Measurements from ENCODE around the gene LYRM9. TPM values are rescaled to one million over a fixed set of nuclear protein-coding genes. Genes with fewer than 3 reads are reported as not detected.

Gene LYRM9
- total and polyA plus RNA-seq, 9 of the 15 experiments (the other 6 are each of a cell fraction or from before 2014, with no cell fraction given) = 0.98 to 4.7 (median 1.8) TPM

DNA sequence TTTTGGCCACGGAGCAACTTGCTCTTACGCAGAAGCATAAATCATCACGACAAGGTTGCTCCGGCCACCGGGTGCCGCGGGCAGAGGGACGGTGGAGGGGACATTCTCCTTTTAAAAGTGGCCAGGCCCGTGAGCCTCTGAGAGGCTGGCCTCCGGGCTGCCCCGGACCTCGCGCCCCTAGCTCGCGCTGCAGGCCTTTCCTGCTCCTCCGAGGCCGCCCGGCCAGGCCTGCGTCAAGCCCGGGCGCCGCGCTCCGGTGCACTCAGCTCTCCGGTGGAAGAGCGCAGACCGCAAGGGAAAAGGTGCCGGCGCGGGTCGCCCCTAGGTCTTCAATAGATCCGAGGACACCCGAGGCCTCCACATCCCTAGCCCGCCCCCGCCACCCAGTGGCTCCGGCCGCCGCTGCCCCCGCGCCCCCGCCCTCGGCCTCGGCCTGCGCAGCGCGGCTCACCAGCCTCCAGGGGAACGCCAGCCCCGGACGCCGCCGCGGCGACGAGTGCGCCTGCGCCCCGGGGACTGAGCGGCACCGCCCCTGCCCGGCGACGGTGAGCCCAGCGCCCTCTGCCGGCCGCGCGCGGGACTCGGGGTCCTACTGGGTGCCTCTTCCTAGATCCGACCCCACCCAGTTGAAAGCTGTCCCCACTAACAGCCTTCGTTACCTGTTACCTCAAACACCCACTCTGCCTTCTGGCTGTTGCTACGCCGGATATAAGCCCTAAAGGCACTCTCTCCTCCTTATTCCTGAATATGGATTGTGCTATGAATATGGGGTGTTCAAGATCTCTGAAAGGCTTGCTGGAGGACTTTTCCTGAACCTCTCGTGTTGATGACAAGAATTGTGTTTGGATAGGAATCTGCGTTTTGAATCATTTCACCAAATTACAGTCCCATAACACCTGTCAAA is at the start of gene LYRM9 (continued):
- TF ChIP-seq, protein P1, sequence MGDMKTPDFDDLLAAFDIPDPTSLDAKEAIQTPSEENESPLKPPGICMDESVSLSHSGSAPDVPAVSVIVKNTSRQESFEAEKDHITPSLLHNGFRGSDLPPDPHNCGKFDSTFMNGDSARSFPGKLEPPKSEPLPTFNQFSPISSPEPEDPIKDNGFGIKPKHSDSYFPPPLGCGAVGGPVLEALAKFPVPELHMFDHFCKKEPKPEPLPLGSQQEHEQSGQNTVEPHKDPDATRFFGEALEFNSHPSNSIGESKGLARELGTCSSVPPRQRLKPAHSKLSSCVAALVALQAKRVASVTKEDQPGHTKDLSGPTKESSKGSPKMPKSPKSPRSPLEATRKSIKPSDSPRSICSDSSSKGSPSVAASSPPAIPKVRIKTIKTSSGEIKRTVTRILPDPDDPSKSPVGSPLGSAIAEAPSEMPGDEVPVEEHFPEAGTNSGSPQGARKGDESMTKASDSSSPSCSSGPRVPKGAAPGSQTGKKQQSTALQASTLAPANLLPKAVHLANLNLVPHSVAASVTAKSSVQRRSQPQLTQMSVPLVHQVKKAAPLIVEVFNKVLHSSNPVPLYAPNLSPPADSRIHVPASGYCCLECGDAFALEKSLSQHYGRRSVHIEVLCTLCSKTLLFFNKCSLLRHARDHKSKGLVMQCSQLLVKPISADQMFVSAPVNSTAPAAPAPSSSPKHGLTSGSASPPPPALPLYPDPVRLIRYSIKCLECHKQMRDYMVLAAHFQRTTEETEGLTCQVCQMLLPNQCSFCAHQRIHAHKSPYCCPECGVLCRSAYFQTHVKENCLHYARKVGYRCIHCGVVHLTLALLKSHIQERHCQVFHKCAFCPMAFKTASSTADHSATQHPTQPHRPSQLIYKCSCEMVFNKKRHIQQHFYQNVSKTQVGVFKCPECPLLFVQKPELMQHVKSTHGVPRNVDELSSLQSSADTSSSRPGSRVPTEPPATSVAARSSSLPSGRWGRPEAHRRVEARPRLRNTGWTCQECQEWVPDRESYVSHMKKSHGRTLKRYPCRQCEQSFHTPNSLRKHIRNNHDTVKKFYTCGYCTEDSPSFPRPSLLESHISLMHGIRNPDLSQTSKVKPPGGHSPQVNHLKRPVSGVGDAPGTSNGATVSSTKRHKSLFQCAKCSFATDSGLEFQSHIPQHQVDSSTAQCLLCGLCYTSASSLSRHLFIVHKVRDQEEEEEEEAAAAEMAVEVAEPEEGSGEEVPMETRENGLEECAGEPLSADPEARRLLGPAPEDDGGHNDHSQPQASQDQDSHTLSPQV (IDR thresholded peaks at IDR 0.05) = peak; percentile 47; the same call in 1 of the 2 replicates
- TF ChIP-seq ARNT (IDR thresholded peaks at IDR 0.05) = no peak
- TF ChIP-seq NFIX (CRISPR knock-in tag; IDR thresholded peaks at IDR 0.05; ENCODE audit: low read depth) = no peak
- TF ChIP-seq MCM5 (IDR thresholded peaks at IDR 0.05; ENCODE audit: low read depth) = no peak
- TF ChIP-seq ZNF436 (CRISPR knock-in tag; IDR thresholded peaks at IDR 0.05) = no peak
- TF ChIP-seq ZNF408 (CRISPR knock-in tag; IDR thresholded peaks at IDR 0.05; ENCODE audit: low read depth) = no peak
- no peak for TF ChIP-seq TFAM (CRISPR knock-in tag; conservative IDR thresholded peaks at IDR 0.05)
- TF ChIP-seq, protein P2, sequence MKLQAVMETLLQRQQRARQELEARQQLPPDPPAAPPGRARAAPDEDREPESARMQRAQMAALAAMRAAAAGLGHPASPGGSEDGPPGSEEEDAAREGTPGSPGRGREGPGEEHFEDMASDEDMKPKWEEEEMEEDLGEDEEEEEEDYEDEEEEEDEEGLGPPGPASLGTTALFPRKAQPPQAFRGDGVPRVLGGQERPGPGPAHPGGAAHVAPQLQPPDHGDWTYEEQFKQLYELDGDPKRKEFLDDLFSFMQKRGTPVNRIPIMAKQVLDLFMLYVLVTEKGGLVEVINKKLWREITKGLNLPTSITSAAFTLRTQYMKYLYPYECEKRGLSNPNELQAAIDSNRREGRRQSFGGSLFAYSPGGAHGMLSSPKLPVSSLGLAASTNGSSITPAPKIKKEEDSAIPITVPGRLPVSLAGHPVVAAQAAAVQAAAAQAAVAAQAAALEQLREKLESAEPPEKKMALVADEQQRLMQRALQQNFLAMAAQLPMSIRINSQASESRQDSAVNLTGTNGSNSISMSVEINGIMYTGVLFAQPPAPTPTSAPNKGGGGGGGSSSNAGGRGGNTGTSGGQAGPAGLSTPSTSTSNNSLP (IDR thresholded peaks at IDR 0.05; ENCODE audit: borderline replicate concordance, low read depth, low read length) = no peak
- no peak for TF ChIP-seq SREBF1 (IDR thresholded peaks at IDR 0.05; ENCODE audit: borderline replicate concordance, low read depth, low read length)
- no peak for TF ChIP-seq C11orf30 (IDR thresholded peaks at IDR 0.05; ENCODE audit: low read depth)
- no peak for TF ChIP-seq BMI1 (IDR thresholded peaks at IDR 0.05; ENCODE audit: low read length)
- no peak for TF ChIP-seq SLC30A9 (CRISPR knock-in tag; IDR thresholded peaks at IDR 0.05)
- no peak for TF ChIP-seq ZFP1 (CRISPR knock-in tag; IDR thresholded peaks at IDR 0.05)
- peak; percentile 46 for TF ChIP-seq RBM22 (IDR thresholded peaks at IDR 0.05; ENCODE audit: low read depth, low read length, poor library complexity, severe bottlenecking)
- TF ChIP-seq MEIS2 (IDR thresholded peaks at IDR 0.05; ENCODE audit: partially characterized antibody) = peak; percentile 89
- TF ChIP-seq, protein P3, sequence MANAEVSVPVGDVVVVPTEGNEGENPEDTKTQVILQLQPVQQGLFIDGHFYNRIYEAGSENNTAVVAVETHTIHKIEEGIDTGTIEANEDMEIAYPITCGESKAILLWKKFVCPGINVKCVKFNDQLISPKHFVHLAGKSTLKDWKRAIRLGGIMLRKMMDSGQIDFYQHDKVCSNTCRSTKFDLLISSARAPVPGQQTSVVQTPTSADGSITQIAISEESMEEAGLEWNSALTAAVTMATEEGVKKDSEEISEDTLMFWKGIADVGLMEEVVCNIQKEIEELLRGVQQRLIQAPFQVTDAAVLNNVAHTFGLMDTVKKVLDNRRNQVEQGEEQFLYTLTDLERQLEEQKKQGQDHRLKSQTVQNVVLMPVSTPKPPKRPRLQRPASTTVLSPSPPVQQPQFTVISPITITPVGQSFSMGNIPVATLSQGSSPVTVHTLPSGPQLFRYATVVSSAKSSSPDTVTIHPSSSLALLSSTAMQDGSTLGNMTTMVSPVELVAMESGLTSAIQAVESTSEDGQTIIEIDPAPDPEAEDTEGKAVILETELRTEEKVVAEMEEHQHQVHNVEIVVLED (CRISPR knock-in tag; IDR thresholded peaks at IDR 0.05) = peak; percentile 27; the same call in 1 of the 2 replicates
- TF ChIP-seq ZBTB7A (IDR thresholded peaks at IDR 0.05; ENCODE audit: borderline replicate concordance, control insufficient read depth, low read depth, low read length) = peak; percentile 95
- TF ChIP-seq, protein P4, sequence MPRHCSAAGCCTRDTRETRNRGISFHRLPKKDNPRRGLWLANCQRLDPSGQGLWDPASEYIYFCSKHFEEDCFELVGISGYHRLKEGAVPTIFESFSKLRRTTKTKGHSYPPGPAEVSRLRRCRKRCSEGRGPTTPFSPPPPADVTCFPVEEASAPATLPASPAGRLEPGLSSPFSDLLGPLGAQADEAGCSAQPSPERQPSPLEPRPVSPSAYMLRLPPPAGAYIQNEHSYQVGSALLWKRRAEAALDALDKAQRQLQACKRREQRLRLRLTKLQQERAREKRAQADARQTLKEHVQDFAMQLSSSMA (CRISPR knock-in tag; IDR thresholded peaks at IDR 0.05) = no peak
- no peak for TF ChIP-seq BACH1 (tag; IDR thresholded peaks at IDR 0.05)

Measured in K562 (cell line).